ENCODE data around the gene MGST1. TPM values are rescaled to one million over a fixed set of nuclear protein-coding genes. Genes with fewer than 3 reads are reported as not detected.

MGST1 gene
- total RNA-seq, 2 experiments from 2014 or later, result 0.38 TPM; not detected in 1

Other genes with a start within 250 kb of the MGST1 start
- gene SLC15A5, start 70.0 kb upstream of the MGST1 start, total RNA-seq, result not detected